ENCODE measurements around the gene KYNU.
"Not testable (repeated sequence)": the region's sequence is repeated elsewhere in the genome, so short reads cannot be mapped to it uniquely, and the experiment has no call there.

KYNU gene

DNA sequence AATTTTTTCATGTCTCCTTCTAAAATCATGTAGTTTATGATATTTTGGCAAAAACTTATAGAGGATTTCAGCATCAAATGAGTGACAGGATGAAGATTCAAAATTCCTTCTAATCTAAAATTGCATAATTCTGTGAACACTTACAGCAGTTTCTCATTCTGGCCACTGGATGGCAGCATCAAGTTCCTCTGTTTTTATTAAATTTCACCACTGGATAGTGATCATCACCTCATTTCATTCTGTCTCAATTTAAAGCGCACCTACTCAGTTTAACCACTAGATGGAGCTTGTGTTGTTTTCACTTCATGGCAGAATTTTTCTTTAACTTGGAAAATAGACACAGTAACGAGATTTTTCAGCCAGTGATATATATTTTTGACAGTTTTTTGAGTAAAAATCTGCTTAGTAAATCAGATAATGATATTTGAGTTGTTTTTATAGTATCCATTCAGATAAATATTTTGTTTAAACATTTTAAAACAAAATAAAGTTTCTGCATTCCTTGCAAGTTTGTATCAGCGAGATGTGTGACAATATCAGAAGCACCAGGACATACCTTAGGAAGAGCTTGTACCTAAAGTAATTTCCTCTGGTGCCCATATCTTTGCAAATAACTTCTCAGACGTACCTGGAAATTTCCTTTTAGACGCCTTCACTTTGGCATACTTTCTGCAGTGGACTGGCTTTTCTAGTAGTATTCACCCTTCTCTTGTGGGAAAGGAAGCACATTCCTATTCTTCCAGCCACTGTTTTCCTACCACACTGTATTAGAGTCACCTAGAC, 157.0 kb downstream of the KYNU start:
- peak; percentile 99 for FAIRE-seq

DNA sequence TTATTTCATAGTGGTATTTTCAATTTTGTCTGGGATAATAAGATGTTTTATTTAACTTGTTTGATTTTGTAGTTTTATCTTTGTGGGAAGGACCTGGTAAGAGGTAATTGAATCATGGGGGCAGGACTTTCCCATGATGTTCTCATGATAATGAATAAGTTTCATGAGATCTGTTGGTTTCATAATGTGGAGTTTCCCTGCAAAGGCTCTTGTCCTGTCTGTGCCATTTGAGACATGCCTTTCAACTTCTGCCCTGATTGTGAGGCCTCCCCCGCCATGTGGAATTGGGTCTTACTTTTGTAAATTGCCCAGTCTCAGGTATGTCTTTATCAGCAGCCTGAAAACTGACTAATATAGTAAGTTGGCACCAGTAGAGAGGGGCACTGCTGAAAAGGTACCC, 174.0 kb downstream of the KYNU start:
- FAIRE-seq = no peak

DNA sequence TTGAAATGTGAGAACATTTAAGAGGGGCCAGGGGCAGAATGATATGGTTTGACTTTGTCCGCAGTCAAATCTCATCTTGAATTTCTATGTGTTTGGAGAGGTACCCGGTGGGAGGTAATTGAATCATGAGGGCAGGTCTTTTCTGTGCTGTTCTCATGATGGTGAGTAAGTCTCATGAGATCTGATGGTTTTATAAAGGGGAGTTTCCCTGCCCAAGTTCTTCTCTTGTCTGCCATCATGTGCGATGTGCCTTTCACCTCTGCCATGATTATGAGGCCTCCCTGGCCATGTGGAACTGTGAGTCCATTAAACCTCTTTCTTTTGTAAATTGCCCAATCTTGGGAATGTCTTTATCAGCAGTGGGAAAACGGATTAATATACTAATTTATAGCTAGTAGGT, 176.0 kb downstream of the KYNU start:
- FAIRE-seq = not testable (repeated sequence)

DNA sequence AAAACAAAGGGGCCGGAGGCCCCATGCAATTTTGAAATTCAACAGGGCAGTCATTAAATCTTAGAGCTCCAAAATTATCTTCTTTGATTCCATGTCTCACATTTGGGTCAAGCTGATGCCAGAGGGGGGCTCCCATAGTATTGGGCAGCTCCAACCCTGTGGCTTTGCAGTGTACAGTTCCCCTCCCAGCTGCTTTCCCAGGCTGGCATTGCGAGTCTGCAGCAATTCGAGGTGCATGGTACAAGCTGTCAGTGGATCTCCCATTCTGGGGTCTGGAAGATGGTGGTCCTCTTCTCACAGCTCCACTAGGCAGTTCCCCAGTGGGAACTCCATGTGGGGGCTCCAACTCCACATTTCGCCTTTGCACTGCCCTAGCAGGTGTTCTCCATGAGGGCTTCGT, 179.1 kb downstream of the KYNU start:
- no peak for FAIRE-seq

DNA sequence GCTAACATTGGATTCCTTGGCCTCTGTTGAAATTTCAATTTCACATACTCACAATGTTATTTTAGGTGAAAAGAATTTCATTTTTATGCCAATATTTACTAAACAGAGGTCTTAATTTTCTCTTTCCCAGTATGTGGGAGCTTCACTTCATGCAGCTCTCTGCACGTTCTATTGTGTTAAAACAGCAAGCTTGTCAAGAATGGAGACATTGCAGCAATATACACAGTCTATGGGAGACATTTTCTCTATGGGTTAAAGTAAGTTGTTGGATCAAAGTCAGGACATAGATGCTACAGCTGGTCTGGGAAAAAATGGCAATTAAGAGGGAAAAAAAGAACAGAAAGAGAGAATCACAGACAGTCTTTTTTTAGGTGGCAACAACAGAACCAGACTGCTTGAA, 181.4 kb downstream of the KYNU start:
- FAIRE-seq = no peak

DNA sequence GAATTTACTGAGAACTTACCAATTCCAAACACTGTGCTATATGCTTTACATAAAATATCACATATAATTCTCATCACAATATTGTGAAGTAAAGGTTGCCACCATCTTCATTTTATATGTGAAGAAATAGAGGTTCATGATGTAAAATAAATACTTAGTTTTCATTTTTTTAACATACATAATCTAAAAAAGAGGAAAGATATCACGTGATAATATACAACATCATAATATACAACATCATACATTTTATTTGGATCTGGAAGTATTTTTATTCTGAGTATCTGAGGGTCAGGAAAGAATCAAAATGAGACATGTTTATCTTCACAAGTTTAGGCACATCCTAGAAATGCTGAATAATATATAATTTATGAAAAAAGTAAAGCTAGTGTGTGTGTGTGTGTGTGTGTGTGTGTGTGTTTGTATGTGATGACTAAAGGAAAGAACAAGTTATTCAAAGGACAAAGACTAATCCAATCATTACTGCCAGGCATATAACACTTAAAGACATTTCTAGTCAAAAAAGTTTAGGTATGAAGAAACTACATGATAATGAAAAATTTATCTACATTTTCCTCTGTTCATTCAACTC, 186.2 kb downstream of the KYNU start:
- no peak for FAIRE-seq

DNA sequence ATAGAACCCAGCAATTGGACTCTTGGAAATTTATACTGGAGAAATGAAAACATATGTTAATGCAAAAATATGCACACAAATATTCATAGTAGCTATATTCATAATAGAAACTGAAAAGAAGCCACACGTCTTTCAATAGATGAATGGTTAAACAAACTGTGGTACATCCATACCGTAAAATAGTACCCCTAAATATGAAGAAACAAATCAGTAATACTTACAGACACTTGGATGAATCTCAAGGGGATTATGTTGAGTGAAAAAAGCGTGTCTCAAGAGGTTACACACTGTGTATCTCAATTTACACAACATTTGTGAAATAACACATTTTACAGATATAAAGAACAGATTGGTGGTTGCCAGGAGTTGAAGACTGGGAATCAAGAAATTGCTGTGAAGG, 190.6 kb downstream of the KYNU start:
- FAIRE-seq = no peak

DNA sequence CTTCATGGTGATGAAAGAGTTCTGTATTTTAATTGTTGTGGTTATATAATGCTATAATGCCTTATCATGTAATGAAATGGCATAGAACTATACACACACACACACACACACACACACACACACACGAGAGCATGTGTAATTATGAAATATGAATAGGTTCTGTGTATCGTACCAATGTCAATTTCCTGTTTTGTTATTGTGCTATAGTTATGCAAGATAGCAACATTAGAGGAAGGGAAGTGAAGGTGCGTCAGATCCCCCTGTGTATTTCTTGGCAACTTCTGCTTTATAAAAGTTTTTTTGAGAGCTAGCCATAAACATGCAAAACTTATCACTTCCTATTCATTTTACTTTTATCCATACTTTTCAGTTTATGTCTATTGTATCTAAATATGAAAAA, 191.0 kb downstream of the KYNU start:
- FAIRE-seq = no peak

DNA sequence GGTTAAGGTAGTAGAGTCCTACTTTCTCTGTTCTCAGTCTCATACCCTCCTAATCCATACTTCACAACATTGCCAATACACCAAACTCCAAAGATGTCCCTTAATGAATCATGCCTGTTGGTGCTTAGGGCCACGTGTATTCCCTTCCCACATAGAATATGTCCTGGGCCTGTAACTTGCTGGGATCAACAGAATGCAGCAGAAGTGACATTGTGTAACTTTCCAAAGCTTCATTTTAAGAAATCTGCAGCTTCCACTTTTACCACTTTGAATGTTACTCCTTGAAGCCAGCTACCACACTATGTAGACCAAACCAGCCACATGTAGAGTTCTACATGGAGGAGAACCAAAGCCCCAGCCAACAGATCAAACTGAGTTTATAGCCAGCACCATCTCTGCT, 193.2 kb downstream of the KYNU start:
- no peak for FAIRE-seq

DNA sequence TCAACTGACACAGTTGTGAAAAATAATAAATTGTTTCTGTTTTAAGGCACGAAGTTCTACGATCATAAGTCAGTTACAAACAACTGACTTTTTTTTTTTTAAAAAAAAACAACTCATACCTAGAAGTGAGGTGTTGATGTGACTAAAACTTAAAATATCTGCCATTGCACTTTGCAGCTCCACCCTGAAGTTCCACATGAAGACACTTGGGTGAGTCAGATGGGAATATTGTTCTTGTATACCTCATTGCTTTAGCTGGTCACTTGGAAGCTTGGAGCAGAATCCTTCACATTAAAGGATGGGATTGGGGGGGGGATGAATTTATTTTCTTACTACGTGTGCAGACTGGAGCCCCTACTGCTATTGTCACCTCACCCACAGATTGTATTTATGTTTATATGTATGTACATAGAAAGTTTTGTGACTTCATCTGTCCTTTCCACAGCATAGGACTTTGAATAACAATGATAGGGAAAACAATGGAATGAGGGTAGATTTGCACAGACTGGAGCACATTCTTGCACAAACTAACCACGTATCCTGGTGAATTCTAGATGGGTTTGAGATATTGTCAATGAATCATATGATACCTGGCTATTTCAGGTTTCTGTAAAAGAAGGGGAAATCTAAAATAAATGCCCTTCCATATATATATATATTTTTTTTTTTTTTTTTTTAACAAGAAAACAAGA, 193.9 kb downstream of the KYNU start:
- no peak for FAIRE-seq

DNA sequence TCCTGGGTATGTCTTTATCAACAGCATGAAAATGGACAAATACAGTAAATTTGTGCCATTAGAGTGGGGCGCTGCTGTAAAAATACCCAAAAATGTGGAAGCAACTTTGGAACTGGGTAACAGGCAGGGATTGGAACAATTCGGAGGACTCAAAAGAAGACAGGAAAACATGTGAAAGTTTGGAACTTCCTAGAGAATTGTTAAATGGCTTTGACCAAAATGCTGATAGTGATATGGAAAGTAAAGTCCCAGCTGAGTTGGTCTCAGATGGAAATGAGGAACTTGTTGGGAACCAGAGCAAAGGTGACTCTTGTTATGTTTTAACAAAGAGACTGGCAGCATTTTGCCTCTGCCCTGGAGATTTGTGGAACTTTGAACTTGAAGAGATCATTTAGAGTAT, 197.4 kb downstream of the KYNU start:
- not testable (repeated sequence) for FAIRE-seq

DNA sequence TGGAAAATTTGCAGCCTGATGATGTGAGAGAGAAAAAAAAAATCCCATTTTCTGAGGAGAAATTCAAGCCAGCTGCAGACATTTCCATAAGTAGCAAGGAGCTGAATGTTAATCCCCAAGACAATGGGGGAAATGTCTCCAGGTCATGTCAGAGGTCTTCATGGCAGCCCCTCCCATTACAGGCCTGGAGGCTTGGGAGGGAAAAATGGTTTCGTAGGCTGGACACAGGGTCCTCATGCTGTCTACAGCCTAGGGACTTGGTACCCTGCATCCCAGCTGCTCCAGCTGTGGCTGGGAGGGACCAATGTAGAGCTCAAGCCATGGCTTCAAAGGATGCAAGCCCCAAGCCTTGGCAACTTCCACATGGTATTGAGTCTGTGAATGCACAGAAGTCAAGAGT, 198.2 kb downstream of the KYNU start:
- no peak for FAIRE-seq

DNA sequence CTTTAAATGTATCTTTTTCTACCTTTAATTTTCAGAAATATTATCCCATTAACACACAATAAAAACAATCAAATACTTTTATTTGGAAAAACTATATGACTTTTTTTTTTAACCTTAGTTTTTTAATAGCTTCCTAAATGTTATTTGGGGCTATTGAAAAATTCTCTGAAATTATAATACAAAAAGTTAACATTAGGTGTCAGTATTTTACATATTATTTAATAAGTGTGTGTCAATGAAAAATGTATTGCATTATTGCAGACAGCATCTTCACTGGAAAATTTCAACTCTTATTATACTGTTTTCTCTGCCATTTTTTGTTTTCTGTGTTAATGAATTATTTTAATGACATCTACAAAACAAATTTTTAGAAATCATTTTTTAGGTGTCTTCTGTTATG, 200.6 kb downstream of the KYNU start:
- peak; percentile 67 for FAIRE-seq

DNA sequence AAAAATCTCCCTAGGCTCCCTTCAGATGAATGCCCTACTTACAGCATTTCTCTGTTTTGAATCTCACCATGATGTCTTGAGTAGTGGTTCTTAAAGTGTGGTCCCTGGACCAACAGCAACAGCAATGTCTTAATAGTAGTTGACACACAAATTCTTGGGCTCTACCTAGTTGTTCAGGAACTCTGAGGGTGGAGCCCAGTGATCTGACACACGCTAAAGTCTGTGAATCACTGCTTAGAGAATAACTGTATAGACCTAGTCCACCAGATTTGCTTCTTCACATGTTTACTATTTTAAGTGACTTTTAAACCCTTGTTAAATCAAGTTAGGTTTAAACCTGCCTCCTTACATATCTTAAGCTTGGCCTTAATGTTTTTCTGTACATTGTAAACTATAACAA, 204.2 kb downstream of the KYNU start:
- no peak for FAIRE-seq

DNA sequence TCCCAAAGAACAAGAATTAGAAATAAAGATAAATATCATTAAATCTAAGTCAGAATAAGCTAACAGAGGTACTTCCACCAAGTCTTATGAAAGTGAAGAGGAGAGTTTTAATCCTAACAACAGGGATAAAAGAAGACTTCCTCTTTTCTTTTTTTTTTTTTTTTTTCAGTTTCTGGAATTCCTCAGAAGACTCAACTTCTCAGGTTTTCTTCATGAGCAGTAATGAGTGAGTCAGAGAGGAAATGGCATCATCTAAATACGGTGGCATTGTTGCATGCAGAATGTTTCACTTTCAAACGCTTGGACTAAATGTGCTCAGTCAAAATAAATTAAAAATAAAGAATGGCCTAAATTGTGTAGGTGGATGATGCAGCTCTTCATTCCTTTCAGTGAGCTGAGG, 206.2 kb downstream of the KYNU start:
- no peak for FAIRE-seq

DNA sequence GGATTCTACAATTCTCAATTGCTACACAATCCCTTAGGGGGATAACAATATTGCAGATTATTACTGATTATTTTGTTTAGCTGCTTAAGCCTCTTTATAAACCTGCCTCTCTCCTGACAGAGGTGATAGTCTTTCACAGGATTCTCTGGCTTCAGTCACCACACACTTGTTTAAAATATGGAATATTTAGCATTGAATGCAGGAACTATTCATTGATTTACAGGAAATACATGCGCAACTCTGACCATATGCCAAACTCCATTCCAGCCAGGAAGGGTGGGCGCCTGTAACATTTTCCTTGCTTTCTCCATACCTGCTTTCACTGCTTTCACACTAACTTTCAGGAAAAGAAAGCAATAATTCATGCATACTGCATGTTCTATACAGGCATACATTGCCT, 207.0 kb downstream of the KYNU start:
- no peak for FAIRE-seq

DNA sequence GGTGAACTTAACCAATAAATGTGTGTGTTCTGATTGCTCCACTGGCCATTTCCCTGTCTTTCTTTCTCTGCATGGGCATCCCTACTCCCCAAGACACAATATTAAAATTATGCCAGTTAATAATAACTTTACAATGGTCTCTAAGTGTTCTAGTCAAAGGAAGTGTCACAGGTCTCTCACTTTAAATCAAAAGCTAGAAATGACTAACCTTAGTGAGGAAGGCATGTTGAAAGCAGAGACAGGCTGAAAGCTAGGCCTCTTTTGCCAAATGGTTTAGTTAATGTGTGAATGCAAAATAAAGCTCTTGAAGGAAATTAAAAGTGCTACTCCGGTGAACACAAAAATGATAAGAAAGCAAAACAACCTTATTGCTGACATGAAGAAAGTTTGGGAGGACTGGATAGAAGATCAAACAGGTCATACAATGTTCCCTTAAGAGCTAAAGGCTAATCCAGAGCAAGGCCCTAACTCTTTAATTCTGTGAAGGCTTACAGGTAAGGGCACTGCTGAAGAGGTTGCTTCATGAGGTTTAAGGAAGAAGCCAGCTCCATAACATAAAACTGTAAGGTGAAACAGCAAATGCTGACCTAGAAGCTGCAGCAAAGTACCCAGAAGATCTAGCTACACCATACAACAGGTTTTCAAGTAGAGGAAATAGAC, 207.8 kb downstream of the KYNU start:
- no peak for FAIRE-seq

DNA sequence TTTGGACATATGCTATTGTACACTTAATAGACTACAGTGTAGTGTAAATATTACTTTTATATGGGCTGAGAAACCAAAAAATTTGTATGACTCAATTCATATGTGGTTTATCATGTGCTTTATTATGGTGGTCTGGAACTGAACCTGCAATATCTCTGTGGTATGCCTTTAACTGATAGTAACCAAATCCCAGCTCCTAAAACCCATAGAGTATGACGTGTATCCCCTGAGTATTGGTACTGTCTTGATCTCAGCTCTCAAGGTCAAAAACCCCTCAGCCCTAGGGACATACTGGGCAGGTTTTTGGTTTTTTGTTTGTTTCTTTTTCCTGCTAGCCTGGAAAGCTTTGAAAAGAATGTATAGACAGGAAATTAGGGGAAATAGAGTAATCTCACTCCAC, 209.6 kb downstream of the KYNU start:
- FAIRE-seq = no peak

DNA sequence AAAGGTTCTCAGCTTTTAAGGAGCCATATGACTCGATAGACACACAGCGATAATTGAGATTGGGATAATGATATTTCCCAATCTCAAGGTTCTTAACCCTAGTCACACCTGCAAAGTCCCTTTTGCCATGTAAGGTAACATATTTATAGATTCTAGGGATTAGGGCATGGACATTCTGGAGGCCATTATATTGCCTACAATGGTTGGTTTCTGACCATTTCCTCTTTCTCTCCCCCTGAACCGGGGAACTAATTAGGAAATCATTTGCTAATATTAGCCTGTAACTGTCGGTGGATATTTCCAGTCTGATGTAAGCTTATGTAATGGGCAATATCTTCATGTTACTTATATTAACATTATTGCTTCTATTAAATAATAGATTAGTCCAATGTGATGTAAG, 210.9 kb downstream of the KYNU start:
- FAIRE-seq = no peak

DNA sequence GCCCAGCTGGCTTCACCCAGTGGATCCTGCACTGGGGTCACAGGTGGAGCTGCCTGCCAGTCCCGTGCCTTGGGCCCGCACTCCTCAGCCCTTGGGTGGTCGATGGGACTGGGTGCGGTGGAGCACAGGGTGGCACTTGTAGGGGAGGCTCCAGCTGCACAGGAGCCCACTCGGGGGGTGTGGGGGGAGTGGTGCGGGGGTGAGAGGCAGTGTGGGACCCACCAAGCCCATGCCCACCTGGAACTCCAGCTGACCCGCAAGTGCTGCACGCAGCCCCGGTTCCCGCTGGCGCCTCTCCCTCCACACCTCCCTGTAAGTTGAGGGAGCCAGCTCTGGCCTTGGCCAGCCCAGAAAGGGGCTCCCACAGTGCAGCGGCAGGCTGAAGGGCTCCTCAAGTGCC, 212.1 kb downstream of the KYNU start:
- not testable (repeated sequence) for FAIRE-seq
